HL-60/S4 treated with phorbol 12-myristate 13-acetate at 8.2 ng/mL for 4 days and 3 days (cell line): ENCODE results near the gene PKN3.

Experiments
- in situ Hi-C: fragments of 300-500 bp; cut with MboI; formaldehyde crosslinking; loops from 2 replicates; pipeline ENCODE4 v1.15.0; 2022; ENCODE audit warnings: low sequenced_read_pairs

PKN3 gene

GRCh38 chr9:128733256-128733655 lies 31.0 kb downstream of the PKN3 start:
- in situ Hi-C loops: no loop called here

GRCh38 chr9:128735373-128735772 lies 33.1 kb downstream of the PKN3 start:
- in situ Hi-C loops: no loop called here

GRCh38 chr9:128742401-128742800 lies 40.1 kb downstream of the PKN3 start:
- in situ Hi-C loops: no loop called here

- in situ Hi-C loops: no loop called here
Observed at GRCh38 chr9:128743421-128743820, 41.1 kb downstream of the PKN3 start.

- in situ Hi-C loops: no loop called here
Observed at GRCh38 chr9:128747241-128747640, 44.9 kb downstream of the PKN3 start.

GRCh38 chr9:128750926-128751595 lies 48.8 kb downstream of the PKN3 start:
- in situ Hi-C loops: no loop called here

GRCh38 chr9:128753627-128754026 lies 51.3 kb downstream of the PKN3 start:
- in situ Hi-C loops: no loop called here

- in situ Hi-C loops: no loop called here
Observed at GRCh38 chr9:128757602-128758001, 55.3 kb downstream of the PKN3 start.

- in situ Hi-C loops: no loop called here
Observed at GRCh38 chr9:128762671-128763449, 60.6 kb downstream of the PKN3 start.

GRCh38 chr9:128764361-128764760 lies 62.1 kb downstream of the PKN3 start:
- in situ Hi-C loops: no loop called here

- in situ Hi-C loops: no loop called here
Observed at GRCh38 chr9:128765499-128765898, 63.2 kb downstream of the PKN3 start.

- in situ Hi-C loops: no loop called here
Observed at GRCh38 chr9:128768606-128769005, 66.3 kb downstream of the PKN3 start.
